ENCODE results near the gene CATSPER4. TPM values are rescaled to one million over a fixed set of nuclear protein-coding genes. Genes with fewer than 3 reads are reported as not detected.

CATSPER4 gene
- total RNA-seq, 1 experiment from 2014 or later, result 0.35 TPM

- TF ChIP-seq MYBL2 (CRISPR knock-in tag; IDR thresholded peaks at IDR 0.05) (no peak), OVOL2 (CRISPR knock-in tag; IDR thresholded peaks at IDR 0.05; ENCODE audit: borderline replicate concordance) (no peak), TEAD1 (CRISPR knock-in tag; IDR thresholded peaks at IDR 0.05) (no peak), SMAD3 (CRISPR knock-in tag; IDR thresholded peaks at IDR 0.05; ENCODE audit: borderline replicate concordance) (no peak), GABPB1 (CRISPR knock-in tag; IDR thresholded peaks at IDR 0.05) (no peak), ATF3 (CRISPR knock-in tag; conservative IDR thresholded peaks at IDR 0.05) (no peak), ZNF281 (CRISPR knock-in tag; IDR thresholded peaks at IDR 0.05) (no peak), CDX4 (CRISPR knock-in tag; IDR thresholded peaks at IDR 0.05; ENCODE audit: borderline replicate concordance) (no peak), ZBTB43 (CRISPR knock-in tag; IDR thresholded peaks at IDR 0.05) (no peak), NFATC4 (CRISPR knock-in tag; IDR thresholded peaks at IDR 0.05) (no peak)
Observed at GRCh38 chr1:26158271-26158907, 32.0 kb upstream of the CATSPER4 start (continued).

- Mint-ChIP-seq H3K4me1 (peaks cover 64% of the 10 kb centered on the region), H3K27ac (no peak within 1 kb of the TSS), H3K27me3 (ENCODE audit: low read depth) (peaks cover 97% of the 10 kb centered on the region), H3K4me3 (no peak within 1 kb of the TSS; the same call in 1 of the 2 replicates), H3K9me3 (no peaks in the 10 kb centered on the region), H3K36me3 (no peaks in the 10 kb centered on the region)
- POLR2A ChIA-PET, result no interaction called here
- DNase-seq (ENCODE audit: low spot score) (no peak), ATAC-seq (no peak)
- CTCF ChIA-PET, result interaction anchor here (1.0 to 1.2 kb wide), 4 partner anchors 11 to 75 kb away, joined by 3 to 5 read pairs (median 4); partner anchors contain the start of genes CATSPER4, CEP85 and ZNF593
- TF ChIP-seq ZNF396 (CRISPR knock-in tag; IDR thresholded peaks at IDR 0.05; ENCODE audit: borderline replicate concordance) (no peak), USF2 (CRISPR knock-in tag; IDR thresholded peaks at IDR 0.05) (no peak), CREB1 (CRISPR knock-in tag; IDR thresholded peaks at IDR 0.05) (no peak), TCF7 (CRISPR knock-in tag; IDR thresholded peaks at IDR 0.05; ENCODE audit: low read depth) (no peak), NFYB (CRISPR knock-in tag; conservative IDR thresholded peaks at IDR 0.05; ENCODE audit: low read depth) (no peak), SP1 (CRISPR knock-in tag; conservative IDR thresholded peaks at IDR 0.05) (no peak), ZNF423 (CRISPR knock-in tag; IDR thresholded peaks at IDR 0.05) (no peak), PRDM15 (CRISPR knock-in tag; IDR thresholded peaks at IDR 0.05) (no peak), IRF1 (CRISPR knock-in tag; IDR thresholded peaks at IDR 0.05) (no peak), E2F4 (CRISPR knock-in tag; IDR thresholded peaks at IDR 0.05; ENCODE audit: borderline replicate concordance, low read depth) (no peak), NFATC4 (CRISPR knock-in tag; IDR thresholded peaks at IDR 0.05) (no peak), ATF1 (CRISPR knock-in tag; IDR thresholded peaks at IDR 0.05) (no peak), ZNF317 (CRISPR knock-in tag; IDR thresholded peaks at IDR 0.05; ENCODE audit: borderline replicate concordance, low read depth) (no peak)
Observed at GRCh38 chr1:26158908-26159742, 31.3 kb upstream of the CATSPER4 start, which contains the start of gene FAM110D. TSS of gene FAM110D (plus strand) at chr1:26159079. CDS start at chr1:26161292, 2,213 bp downstream.
